Spleen (tissue), 11 donors: ENCODE results near the gene TMEM222. TPM values are rescaled to one million over a fixed set of nuclear protein-coding genes. Genes with fewer than 3 reads are reported as not detected.

Experiments used
- DNase-seq: peaks from one replicate; pipeline ENCODE4 v3.0.0-alpha.2; 2020
- H3K27ac ChIP-seq, 8 donors: fragments of 200-600 bp; sonication (generic) in 7 of 8; 1 replicate in 4 of 8; 2 replicates in 4 of 8; pipeline versions ENCODE4 v1.5.0 to v1.8.0; 2016 to 2021; ENCODE audit warnings: inconsistent platforms in 4 of 8, mild to moderate bottlenecking in 4 of 8, moderate library complexity in 1 of 8
- H3K27me3 ChIP-seq, 7 donors: fragments of 200-600 bp; sonication (generic) in 6 of 7; replicated peaks in 1 of 7; 1 replicate in 4 of 7; 2 replicates in 3 of 7; pipeline versions ENCODE4 v1.5.0 to v1.8.0; 2016 to 2021; ENCODE audit warnings: inconsistent platforms in 3 of 7, mild to moderate bottlenecking in 1 of 7
- H3K36me3 ChIP-seq, 6 donors: fragments of 200-600 bp; sonication (generic) in 5 of 6; 1 replicate in 4 of 6; 2 replicates in 2 of 6; pipeline versions ENCODE4 v1.5.0 to v1.8.0; 2016 to 2021; ENCODE audit warnings: inconsistent platforms in 2 of 6
- H3K4me1 ChIP-seq, 6 donors: fragments of 200-600 bp; sonication (generic) in 5 of 6; 1 replicate in 3 of 6; 2 replicates in 3 of 6; pipeline versions ENCODE4 v1.5.0 to v1.8.0; 2016 to 2021; ENCODE audit warnings: inconsistent platforms in 3 of 6
- H3K4me3 ChIP-seq, 8 donors: fragments of 200-600 bp; sonication (generic) in 7 of 8; 1 replicate in 4 of 8; 2 replicates in 4 of 8; pipeline versions ENCODE4 v1.5.0 to v1.8.0; 2016 to 2021; ENCODE audit warnings: inconsistent platforms in 4 of 8, mild to moderate bottlenecking in 4 of 8, moderate library complexity in 2 of 8
- H3K9me3 ChIP-seq, 8 donors: fragments of 200-600 bp; sonication (generic) in 7 of 8; 1 replicate in 4 of 8; 2 replicates in 4 of 8; pipeline versions ENCODE4 v1.5.0 to v1.8.0; 2016 to 2021; ENCODE audit warnings: inconsistent platforms in 4 of 8
- CTCF ChIP-seq, 11 experiments: fragments of 200-600 bp in 7 of 11; fragments of 450-650 bp in 4 of 11; sonication (generic) in 4 of 11; IDR thresholded peaks in 8 of 11; conservative IDR thresholded peaks in 3 of 11; 1 replicate in 7 of 11; 2 replicates in 4 of 11; pipeline versions ENCODE4 v1.4.0 to v1.8.0; 2016 to 2021; ENCODE audit warnings: antibody characterized with exemption in 11 of 11, inconsistent platforms in 4 of 11, mild to moderate bottlenecking in 1 of 11
- POLR2A ChIP-seq, 3 donors: fragments of 450-650 bp; IDR thresholded peaks; one replicate each; pipeline ENCODE4 v1.5.1; 2017; ENCODE audit warnings: antibody characterized with exemption in 3 of 3, mild to moderate bottlenecking in 1 of 3
- POLR2AphosphoS5 ChIP-seq, 3 donors: sonication (generic); formaldehyde crosslinking; IDR thresholded peaks; one replicate each; pipeline ENCODE4 v1.5.1; 2017; ENCODE audit warnings: antibody characterized with exemption in 3 of 3
- WGBS, 5 donors: extraction: QIAGEN DNeasy Blood & Tissue Kit in 3 of 5; methylation state at CpG; one replicate each; pipeline versions ENCODE4 v1.1.5 to v1.1.7; 2013 to 2018; 5-methylcytosine and 5-hydroxymethylcytosine counted together
- intact Hi-C: fragments of 100-400 bp; cut with DNase I; formaldehyde crosslinking; loops from one replicate; pipeline ENCODE4 v1.15.0; 2023; ENCODE audit warnings: low total_unique reads
- polyA plus RNA-seq, 3 donors: library from polyadenylated mRNA; stranded (reverse); fragments of 200-250 nt; gene quantifications; one replicate each; pipeline ENCODE4 v1.2.1, GENCODE V29; 2013
- total RNA-seq, 7 donors: library from RNA; depleted of rRNA in 3 of 7; stranded (reverse); fragments of >200 nt in 3 of 7; fragmentation: NEBNext Ultra II Directional in 4 of 7; extraction: Animal tissue kit (Norgen Biotek cat#: 25700) in 4 of 7; gene quantifications; one replicate each; pipeline versions ENCODE4 v1.1.0 to v1.2.1, GENCODE V29; 2016 to 2021
- donor health status: healthy with polysubstance abuse.
- donor health status: DM: no; HTN: no; CAD: no; lungs with moderate emphysema.
- donor health status: DM: no; HTN: no; CAD: no.
- donor health status: Bipolar disorder and iron deficiency.
- donor health status: healthy.
- donor health status: DM: no; HTN: no; CAD: no.
- donor health status: DM: yes; HTN: yes; CAD: no.

The TMEM222 gene
- total and polyA plus RNA-seq, 10 donors: 25.4 to 38.9 (median 31.8) TPM

- H3K36me3 ChIP-seq: peaks cover 4 to 100% (median 63%) of the 10 kb centered on the region in 6 donors
- WGBS, 5 donors: 85 to 97% (median 90%) methylated on average over 3 of the region's 3 CpGs
These were observed 9.5 kb downstream of the TMEM222 start for GRCh38 chr1:27331426-27331825.

GRCh38 chr1:27331922-27332321, 10.0 kb downstream of the TMEM222 start:
- DNase-seq: peak; percentile 59
- TF ChIP-seq POLR2A (IDR thresholded peaks at IDR 0.05): no peak
- TF ChIP-seq CTCF (IDR thresholded peaks at IDR 0.05 in 8 of 11, conservative IDR thresholded peaks at IDR 0.05 in 3 of 11): no peak
- TF ChIP-seq POLR2AphosphoS5 (IDR thresholded peaks at IDR 0.05): no peak
- Histone ChIP-seq H3K27ac (peak overlapping the region in 4 of 8 donors; percentile 16 to 63 (median 46)), H3K4me3 (no peak overlapping the region), H3K9me3 (no peaks in the 10 kb centered on the region), H3K27me3 (no peaks in the 10 kb centered on the region), H3K36me3 (peaks cover 4 to 100% (median 66%) of the 10 kb centered on the region in 6 donors), H3K4me1 (peaks cover 20 to 64% (median 39%) of the 10 kb centered on the region in 6 donors)
- 83 to 93% (median 90%) methylated on average over 2 to 5 of the region's 5 CpGs for WGBS, 5 donors
- intact Hi-C loops: no loop called here

More at GRCh38 chr1:27331426-27331825, 9.5 kb downstream of the TMEM222 start:
- Histone ChIP-seq H3K4me1 (peaks cover 21 to 69% (median 42%) of the 10 kb centered on the region in 6 donors), H3K4me3 (no peak overlapping the region), H3K27ac (peak overlapping the region in 4 of 8 donors; percentile 16 to 63 (median 46)), H3K27me3 (no peaks in the 10 kb centered on the region), H3K9me3 (no peaks in the 10 kb centered on the region)
- TF ChIP-seq POLR2A (IDR thresholded peaks at IDR 0.05) (no peak), POLR2AphosphoS5 (IDR thresholded peaks at IDR 0.05) (no peak), CTCF (IDR thresholded peaks at IDR 0.05 in 8 of 11, conservative IDR thresholded peaks at IDR 0.05 in 3 of 11) (no peak)
- intact Hi-C loops: no loop called here
- peak; percentile 58 for DNase-seq

GRCh38 chr1:27332536-27333281, 10.7 kb downstream of the TMEM222 start:
- 57 to 94% (median 66%) methylated on average over 5 to 11 of the region's 11 CpGs for WGBS, 5 donors
- Histone ChIP-seq H3K27ac (peak overlapping the region in 4 of 8 donors; percentile 16 to 63 (median 46)), H3K9me3 (no peaks in the 10 kb centered on the region), H3K27me3 (no peaks in the 10 kb centered on the region), H3K4me1 (peaks cover 20 to 56% (median 32%) of the 10 kb centered on the region in 6 donors), H3K36me3 (peaks cover 4 to 100% (median 69%) of the 10 kb centered on the region in 6 donors), H3K4me3 (no peak overlapping the region)
- TF ChIP-seq POLR2AphosphoS5 (IDR thresholded peaks at IDR 0.05): peak; percentile 26 to 41 (median 34)
- peak; percentile 70 to 93 (median 88) for TF ChIP-seq CTCF (IDR thresholded peaks at IDR 0.05 in 8 of 11, conservative IDR thresholded peaks at IDR 0.05 in 3 of 11)
- TF ChIP-seq POLR2A (IDR thresholded peaks at IDR 0.05): no peak
- peak; percentile 89 for DNase-seq
- intact Hi-C loops: no loop called here

GRCh38 chr1:27333717-27334279, 11.8 kb downstream of the TMEM222 start:
- intact Hi-C loops: no loop called here

More at GRCh38 chr1:27333717-27334279, 11.8 kb downstream of the TMEM222 start:
- H3K9me3 ChIP-seq: no peaks in the 10 kb centered on the region
- H3K4me3 ChIP-seq: no peak overlapping the region
- H3K27me3 ChIP-seq: no peaks in the 10 kb centered on the region
- H3K4me1 ChIP-seq: peaks cover 14 to 47% (median 23%) of the 10 kb centered on the region in 6 donors
- H3K27ac ChIP-seq: no peak overlapping the region
- H3K36me3 ChIP-seq: peaks cover 4 to 100% (median 70%) of the 10 kb centered on the region in 6 donors
- 92 to 95% (median 95%) methylated on average over 17 of the region's 17 CpGs; no CpG with 5 or more reads in 1 of the 5 donors for WGBS, 5 donors
- TF ChIP-seq POLR2A (IDR thresholded peaks at IDR 0.05): no peak
- TF ChIP-seq POLR2AphosphoS5 (IDR thresholded peaks at IDR 0.05): peak in 1 of 3 donors; percentile 47
- no peak for DNase-seq
